GM12874 (cell line): ENCODE measurements around the gene FAM120B.

Experiments used
- TF ChIP-seq, protein P1 (sequence below): IDR thresholded peaks from 2 replicates; pipeline ENCODE4 v1.5.1; 2011; ENCODE audit warnings: low read depth, mild to moderate bottlenecking, control low read depth, low read length, moderate library complexity; ENCODE audit not compliant: insufficient read depth

Gene FAM120B

DNA sequence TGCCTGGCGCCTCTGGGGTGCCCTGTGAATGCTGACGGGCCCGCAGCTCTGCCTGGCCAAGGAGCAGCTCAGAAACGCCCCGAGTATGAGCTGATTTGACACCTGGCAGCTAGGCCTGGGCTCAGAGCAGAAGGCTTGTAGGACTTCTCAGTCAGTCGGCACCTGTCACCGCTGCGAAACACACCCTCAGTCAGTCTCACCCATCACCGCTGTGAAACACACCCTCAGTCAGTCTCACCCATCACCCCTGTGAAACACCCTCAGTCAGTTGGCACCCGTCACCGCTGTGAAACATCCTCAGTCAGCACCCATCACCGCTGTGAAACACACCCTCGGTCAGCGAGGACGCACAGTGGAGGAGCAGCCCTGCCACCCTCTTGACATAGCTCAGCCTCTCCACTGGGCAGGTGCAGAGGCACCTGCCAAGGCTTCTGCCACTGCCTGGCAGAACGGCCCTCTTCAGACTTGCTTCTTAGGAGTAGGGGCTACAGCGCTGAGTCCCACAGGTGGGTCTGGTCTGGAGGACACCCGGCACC lies 137.6 kb downstream of the FAM120B start:
- TF ChIP-seq, protein P1, sequence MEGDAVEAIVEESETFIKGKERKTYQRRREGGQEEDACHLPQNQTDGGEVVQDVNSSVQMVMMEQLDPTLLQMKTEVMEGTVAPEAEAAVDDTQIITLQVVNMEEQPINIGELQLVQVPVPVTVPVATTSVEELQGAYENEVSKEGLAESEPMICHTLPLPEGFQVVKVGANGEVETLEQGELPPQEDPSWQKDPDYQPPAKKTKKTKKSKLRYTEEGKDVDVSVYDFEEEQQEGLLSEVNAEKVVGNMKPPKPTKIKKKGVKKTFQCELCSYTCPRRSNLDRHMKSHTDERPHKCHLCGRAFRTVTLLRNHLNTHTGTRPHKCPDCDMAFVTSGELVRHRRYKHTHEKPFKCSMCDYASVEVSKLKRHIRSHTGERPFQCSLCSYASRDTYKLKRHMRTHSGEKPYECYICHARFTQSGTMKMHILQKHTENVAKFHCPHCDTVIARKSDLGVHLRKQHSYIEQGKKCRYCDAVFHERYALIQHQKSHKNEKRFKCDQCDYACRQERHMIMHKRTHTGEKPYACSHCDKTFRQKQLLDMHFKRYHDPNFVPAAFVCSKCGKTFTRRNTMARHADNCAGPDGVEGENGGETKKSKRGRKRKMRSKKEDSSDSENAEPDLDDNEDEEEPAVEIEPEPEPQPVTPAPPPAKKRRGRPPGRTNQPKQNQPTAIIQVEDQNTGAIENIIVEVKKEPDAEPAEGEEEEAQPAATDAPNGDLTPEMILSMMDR = no peak

DNA sequence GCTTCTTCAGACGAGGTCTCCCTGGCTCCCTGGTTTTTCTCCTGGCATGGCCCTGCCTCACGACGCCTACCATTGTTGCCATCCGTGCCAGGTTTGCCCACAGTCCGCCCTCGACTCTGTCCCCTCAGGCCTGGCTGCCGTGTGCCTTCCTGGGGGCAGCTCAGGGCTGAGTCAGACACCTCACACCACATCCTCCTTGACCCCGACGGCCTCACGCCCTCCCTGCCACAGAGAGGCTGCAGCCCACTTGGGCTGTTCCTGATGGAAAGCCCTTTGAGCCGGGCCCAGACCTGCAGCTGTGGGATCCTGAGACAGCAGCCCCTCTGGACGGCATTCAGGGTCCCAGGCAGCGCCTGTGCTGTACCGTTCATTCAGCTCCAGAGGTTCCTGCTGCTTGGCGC lies 138.3 kb downstream of the FAM120B start:
- TF ChIP-seq, protein P1 = no peak

DNA sequence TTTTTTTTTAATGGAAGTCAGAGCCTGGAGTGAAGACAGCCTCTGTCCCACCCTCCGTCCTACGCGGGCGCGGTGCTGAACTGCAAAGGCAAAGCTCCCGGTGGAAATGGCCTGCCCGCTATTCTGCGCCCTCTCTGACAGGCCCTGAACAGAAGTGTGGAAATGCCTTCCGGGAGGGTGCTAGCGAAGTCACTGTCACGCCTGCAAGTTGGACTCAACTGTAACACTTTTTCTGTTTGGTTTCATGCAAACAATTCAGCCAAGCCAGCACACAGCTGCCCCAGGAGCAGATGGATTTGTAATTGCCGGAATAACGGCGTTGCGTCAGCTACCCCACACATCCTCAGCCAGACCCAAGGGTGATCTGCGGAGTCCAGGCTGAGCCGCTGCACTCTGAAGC lies 138.9 kb downstream of the FAM120B start:
- TF ChIP-seq, protein P1 = no peak

DNA sequence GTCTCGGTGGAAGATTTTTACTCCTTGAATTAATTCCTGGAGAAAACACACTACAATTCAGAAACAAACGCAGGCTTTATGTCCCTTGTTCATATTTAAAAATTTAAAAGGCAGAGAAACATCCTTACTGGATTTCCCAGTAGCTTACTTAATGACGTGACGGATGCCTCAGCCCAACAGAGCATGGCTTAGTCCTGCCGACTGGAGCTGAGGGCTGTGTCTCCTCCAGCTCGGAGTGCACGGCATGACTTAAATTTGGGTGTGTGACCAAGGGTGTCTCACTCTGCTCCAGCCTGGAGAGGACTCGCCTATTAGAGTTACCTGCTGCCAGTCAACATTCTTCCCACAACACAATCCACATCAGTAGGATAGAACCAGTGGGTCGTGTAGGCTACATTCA lies 139.4 kb downstream of the FAM120B start:
- TF ChIP-seq, protein P1 = no peak

DNA sequence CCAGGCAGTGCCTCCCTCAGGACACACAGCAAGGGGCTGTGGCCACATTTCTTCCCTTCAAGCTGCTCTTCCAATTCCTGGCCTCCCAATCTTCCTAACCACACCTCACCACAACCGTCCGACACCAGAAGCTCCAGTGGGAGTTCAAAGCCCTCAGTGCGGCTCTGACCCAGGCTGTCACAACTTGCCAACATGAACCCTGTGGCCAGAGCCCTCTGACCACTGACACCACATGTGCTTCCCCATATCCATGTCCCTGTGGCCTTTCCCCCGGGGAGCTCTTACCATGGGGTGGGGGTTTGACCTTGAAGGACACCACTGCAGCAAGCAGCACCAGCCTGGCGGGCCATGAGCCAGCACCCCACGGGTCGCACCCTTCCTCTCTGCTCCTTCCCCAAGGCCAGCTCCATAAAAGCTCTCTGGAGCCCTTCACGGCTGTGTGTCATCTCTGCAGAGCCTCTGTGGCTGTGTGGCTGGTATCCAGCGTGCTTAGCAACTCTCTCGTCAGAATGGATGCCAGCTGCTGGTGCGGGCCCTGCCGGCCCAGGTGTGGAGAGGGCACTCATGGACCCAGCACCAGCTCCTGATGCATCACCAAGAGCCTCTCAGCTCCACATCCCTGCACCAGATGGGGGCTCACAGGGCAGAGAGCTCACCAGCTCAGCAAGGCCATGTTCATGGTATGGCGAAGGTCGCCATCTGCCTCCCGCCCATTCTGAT lies 140.4 kb downstream of the FAM120B start:
- TF ChIP-seq, protein P1 = no peak

DNA sequence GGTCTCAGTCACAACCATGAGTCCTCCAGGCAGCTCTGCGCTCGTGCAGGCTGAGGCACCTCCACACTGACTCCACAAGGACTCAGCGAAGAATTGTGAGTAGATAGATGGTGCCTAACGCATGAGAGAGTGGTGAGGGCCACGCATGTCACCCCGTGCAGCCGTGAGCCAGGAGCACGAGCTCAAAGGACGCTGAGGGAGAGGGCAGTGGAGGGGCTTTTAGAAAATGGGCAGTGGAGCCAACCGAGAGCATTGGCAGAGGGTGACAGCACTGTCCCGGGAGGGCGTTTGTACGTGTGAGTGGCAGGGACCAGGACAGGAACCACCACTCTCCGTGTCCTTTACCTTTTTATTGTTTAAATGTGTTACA lies 141.0 kb downstream of the FAM120B start:
- TF ChIP-seq, protein P1 = no peak

DNA sequence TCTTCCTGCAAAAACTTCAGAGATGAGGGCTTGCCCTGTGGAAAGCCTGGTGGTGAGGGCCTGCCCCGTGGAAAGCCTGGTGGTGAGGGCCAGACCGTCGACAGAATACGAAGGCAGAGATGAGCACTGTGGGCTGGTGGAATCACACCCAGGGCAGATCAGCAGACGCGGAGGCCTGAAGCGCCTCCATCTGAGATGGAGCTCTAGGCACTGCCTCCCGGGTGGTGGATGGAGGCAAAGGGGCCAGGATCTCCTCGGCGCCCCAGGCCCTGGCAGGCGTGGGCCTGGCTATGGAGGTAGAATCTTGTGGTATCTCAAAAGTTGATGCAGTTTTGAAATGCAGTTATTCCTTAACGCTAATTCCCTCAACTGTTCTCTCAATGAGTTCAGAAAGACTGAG lies 141.8 kb downstream of the FAM120B start:
- TF ChIP-seq, protein P1 = no peak
